Measurements from ENCODE around the gene GRID1.

GRID1 gene

GRCh38 chr10:86200269-86200668 is 166.3 kb downstream of the GRID1 start:
- Mint-ChIP-seq H3K4me1 (ENCODE audit: low read depth) (no peaks in the 10 kb centered on the region), H3K27ac (no peak overlapping the region), H3K9me3 (no peaks in the 10 kb centered on the region), H3K36me3 (ENCODE audit: low read depth) (no peaks in the 10 kb centered on the region), H3K27me3 (ENCODE audit: low read depth) (no peaks in the 10 kb centered on the region), H3K4me3 (no peak overlapping the region)

GRCh38 chr10:86199041-86199440 is 167.6 kb downstream of the GRID1 start:
- Mint-ChIP-seq H3K36me3 (ENCODE audit: low read depth) (no peaks in the 10 kb centered on the region), H3K9me3 (no peaks in the 10 kb centered on the region), H3K4me1 (ENCODE audit: low read depth) (no peaks in the 10 kb centered on the region), H3K27me3 (ENCODE audit: low read depth) (no peaks in the 10 kb centered on the region), H3K4me3 (no peak overlapping the region), H3K27ac (no peak overlapping the region)

DNA sequence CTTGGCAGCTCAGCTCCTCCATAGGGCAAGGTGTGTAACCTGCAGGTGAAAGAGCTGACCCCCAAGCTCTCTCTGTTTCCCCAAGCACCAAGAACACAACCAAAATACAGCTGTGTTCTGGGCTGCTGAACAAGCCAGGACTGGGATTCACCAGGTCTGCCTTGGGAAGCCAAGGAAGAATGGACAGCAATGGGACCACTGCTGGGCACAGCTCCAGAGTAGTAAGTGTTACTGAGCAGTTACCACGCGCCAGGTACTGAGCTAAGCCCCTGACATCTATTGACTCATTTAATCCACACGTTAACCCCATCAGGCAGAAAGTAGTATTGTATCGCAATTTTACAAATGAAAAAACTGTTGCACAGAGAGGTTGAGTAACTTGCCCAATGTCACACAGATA is 168.3 kb downstream of the GRID1 start:
- Mint-ChIP-seq H3K4me3 (no peak overlapping the region), H3K4me1 (ENCODE audit: low read depth) (no peaks in the 10 kb centered on the region)

DNA sequence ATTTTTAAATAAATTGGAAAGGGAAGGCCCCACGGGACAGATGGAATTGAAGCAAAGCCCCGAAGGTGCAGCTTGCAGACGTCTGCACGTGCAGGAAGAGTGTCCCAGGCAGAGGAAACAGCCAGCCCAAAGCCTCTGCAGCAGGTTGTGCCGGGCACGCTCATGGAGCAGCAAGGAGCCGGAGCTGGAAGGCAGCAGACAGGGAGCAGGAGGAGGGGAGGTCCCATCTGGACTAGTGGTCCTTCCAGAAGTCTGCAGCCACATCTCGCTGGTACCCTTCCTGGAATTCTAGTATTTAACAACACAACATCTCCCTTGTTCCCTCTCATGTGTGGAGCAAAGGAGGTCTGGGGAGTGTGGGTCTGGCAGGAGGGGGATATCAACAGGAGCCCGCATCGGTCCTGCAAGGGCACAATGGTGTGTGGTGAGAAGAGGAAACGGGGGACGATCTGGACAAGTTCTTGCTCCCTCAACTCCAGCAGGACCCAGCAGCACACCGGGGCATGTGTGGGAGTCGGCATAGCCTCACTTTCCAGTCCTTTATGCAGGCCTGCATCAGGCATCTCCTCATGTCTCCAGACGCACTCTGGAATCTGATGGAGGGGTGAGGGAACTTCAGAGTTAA is 169.3 kb downstream of the GRID1 start:
- H3K27ac Mint-ChIP-seq: no peak overlapping the region
- no peak overlapping the region for H3K4me3 Mint-ChIP-seq
- H3K9me3 Mint-ChIP-seq: no peaks in the 10 kb centered on the region
- H3K4me1 Mint-ChIP-seq (ENCODE audit: low read depth): no peaks in the 10 kb centered on the region
- H3K27me3 Mint-ChIP-seq (ENCODE audit: low read depth): no peaks in the 10 kb centered on the region
- no peaks in the 10 kb centered on the region for H3K36me3 Mint-ChIP-seq (ENCODE audit: low read depth)

More for the DNA sequence above, 168.3 kb downstream of the GRID1 start:
- H3K9me3 Mint-ChIP-seq: no peaks in the 10 kb centered on the region
- no peaks in the 10 kb centered on the region for H3K36me3 Mint-ChIP-seq (ENCODE audit: low read depth)
- H3K27me3 Mint-ChIP-seq (ENCODE audit: low read depth): no peaks in the 10 kb centered on the region
- H3K27ac Mint-ChIP-seq: no peak overlapping the region

GRCh38 chr10:86195521-86196157 is 171.0 kb downstream of the GRID1 start:
- H3K27ac Mint-ChIP-seq: no peak overlapping the region
- H3K27me3 Mint-ChIP-seq (ENCODE audit: low read depth): no peaks in the 10 kb centered on the region
- H3K9me3 Mint-ChIP-seq: no peaks in the 10 kb centered on the region
- no peak overlapping the region for H3K4me3 Mint-ChIP-seq
- H3K36me3 Mint-ChIP-seq (ENCODE audit: low read depth): no peaks in the 10 kb centered on the region
- H3K4me1 Mint-ChIP-seq (ENCODE audit: low read depth): no peaks in the 10 kb centered on the region

GRCh38 chr10:86194684-86195083 is 171.9 kb downstream of the GRID1 start:
- Mint-ChIP-seq H3K27me3 (ENCODE audit: low read depth) (no peaks in the 10 kb centered on the region), H3K4me1 (ENCODE audit: low read depth) (no peaks in the 10 kb centered on the region), H3K9me3 (no peaks in the 10 kb centered on the region), H3K27ac (no peak overlapping the region), H3K4me3 (no peak overlapping the region), H3K36me3 (ENCODE audit: low read depth) (no peaks in the 10 kb centered on the region)

DNA sequence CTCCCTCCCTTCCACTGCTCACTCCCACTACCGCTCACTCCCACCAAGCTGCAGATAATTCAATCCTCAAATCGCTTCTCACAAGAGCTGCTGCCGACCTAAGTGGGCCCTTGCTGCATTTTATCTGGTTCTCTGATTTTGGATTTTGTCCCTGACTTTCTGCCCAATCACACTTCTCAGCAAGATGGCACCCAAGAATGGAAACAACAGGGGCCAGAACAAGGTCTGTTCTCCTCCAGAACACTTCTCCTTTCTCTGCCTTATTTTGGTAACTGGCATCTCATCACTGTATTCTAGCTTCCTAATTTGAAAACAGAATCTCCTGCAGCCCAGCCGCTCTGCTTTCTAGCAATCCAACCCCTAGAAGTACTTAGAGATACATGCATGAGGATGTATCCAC is 172.8 kb downstream of the GRID1 start:
- Mint-ChIP-seq H3K36me3 (ENCODE audit: low read depth) (no peaks in the 10 kb centered on the region), H3K4me3 (no peak overlapping the region), H3K4me1 (ENCODE audit: low read depth) (no peaks in the 10 kb centered on the region), H3K9me3 (no peaks in the 10 kb centered on the region), H3K27ac (no peak overlapping the region), H3K27me3 (ENCODE audit: low read depth) (no peaks in the 10 kb centered on the region)

- no peaks in the 10 kb centered on the region for H3K36me3 Mint-ChIP-seq (ENCODE audit: low read depth)
- H3K27me3 Mint-ChIP-seq (ENCODE audit: low read depth): no peaks in the 10 kb centered on the region
- no peak overlapping the region for H3K27ac Mint-ChIP-seq
- no peaks in the 10 kb centered on the region for H3K9me3 Mint-ChIP-seq
- H3K4me1 Mint-ChIP-seq (ENCODE audit: low read depth): no peaks in the 10 kb centered on the region
- H3K4me3 Mint-ChIP-seq: no peak overlapping the region
Observed at GRCh38 chr10:86192691-86193090, 173.9 kb downstream of the GRID1 start.

GRCh38 chr10:86192147-86192546 is 174.4 kb downstream of the GRID1 start:
- Mint-ChIP-seq H3K27me3 (ENCODE audit: low read depth) (no peaks in the 10 kb centered on the region), H3K4me1 (ENCODE audit: low read depth) (no peaks in the 10 kb centered on the region), H3K9me3 (no peaks in the 10 kb centered on the region), H3K36me3 (ENCODE audit: low read depth) (no peaks in the 10 kb centered on the region), H3K27ac (no peak overlapping the region), H3K4me3 (no peak overlapping the region)

GRCh38 chr10:86191686-86192085 is 174.9 kb downstream of the GRID1 start:
- Mint-ChIP-seq H3K4me1 (ENCODE audit: low read depth) (no peaks in the 10 kb centered on the region), H3K27ac (no peak overlapping the region), H3K27me3 (ENCODE audit: low read depth) (no peaks in the 10 kb centered on the region), H3K9me3 (no peaks in the 10 kb centered on the region), H3K4me3 (no peak overlapping the region), H3K36me3 (ENCODE audit: low read depth) (no peaks in the 10 kb centered on the region)

DNA sequence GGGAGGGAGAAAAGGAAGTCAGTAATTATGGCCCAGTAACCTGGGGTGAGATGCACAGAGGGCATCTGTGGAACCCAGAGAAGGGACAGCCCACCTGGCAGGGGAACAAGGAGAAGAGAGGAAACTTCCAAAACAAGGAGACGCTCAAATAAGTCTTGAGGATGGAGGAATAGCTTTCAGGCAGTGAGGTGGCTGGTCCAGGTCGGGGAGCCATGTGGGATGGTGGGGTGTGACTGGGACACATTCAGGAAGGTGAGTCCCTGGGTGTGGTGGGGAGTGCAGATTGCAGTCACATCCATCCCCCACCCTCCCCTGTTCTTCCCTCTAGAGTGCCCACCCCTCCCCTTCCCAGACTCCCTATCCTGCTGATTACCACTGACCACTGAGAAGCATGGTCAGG is 175.4 kb downstream of the GRID1 start:
- Mint-ChIP-seq H3K27me3 (ENCODE audit: low read depth) (peaks cover 3% of the 10 kb centered on the region), H3K9me3 (no peaks in the 10 kb centered on the region), H3K27ac (no peak overlapping the region), H3K4me3 (no peak overlapping the region), H3K36me3 (ENCODE audit: low read depth) (no peaks in the 10 kb centered on the region), H3K4me1 (ENCODE audit: low read depth) (no peaks in the 10 kb centered on the region)

GRCh38 chr10:86190291-86190690 is 176.3 kb downstream of the GRID1 start:
- no peaks in the 10 kb centered on the region for H3K9me3 Mint-ChIP-seq
- H3K4me1 Mint-ChIP-seq (ENCODE audit: low read depth): no peaks in the 10 kb centered on the region
- H3K36me3 Mint-ChIP-seq (ENCODE audit: low read depth): no peaks in the 10 kb centered on the region
- H3K4me3 Mint-ChIP-seq: no peak overlapping the region
- H3K27me3 Mint-ChIP-seq (ENCODE audit: low read depth): peaks cover 10% of the 10 kb centered on the region
- no peak overlapping the region for H3K27ac Mint-ChIP-seq

DNA sequence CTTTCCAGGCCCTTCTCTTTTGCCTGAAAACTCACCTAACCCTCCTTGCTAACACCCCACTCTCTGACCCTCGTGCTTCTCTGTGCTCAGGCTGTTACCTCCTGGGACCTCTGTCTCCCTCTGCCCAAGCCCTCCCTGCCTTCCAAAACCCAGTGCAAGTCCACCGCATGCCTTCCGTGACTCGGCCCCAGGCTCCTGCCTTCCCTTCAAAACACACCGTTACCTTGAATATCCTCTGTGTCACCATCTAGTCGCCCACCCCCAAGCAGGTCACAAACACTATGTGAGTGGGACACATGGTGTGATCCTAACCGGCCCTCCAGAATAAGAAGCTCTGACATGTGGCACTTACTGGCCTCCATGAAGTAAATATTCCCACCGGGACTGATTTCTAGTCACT is 176.7 kb downstream of the GRID1 start:
- Mint-ChIP-seq H3K4me1 (ENCODE audit: low read depth) (no peaks in the 10 kb centered on the region), H3K27me3 (ENCODE audit: low read depth) (peaks cover 13% of the 10 kb centered on the region), H3K36me3 (ENCODE audit: low read depth) (no peaks in the 10 kb centered on the region), H3K4me3 (no peak overlapping the region), H3K9me3 (no peaks in the 10 kb centered on the region), H3K27ac (no peak overlapping the region)

- H3K9me3 Mint-ChIP-seq: no peaks in the 10 kb centered on the region
- H3K4me1 Mint-ChIP-seq (ENCODE audit: low read depth): no peaks in the 10 kb centered on the region
- H3K27me3 Mint-ChIP-seq (ENCODE audit: low read depth): peaks cover 13% of the 10 kb centered on the region
- no peak overlapping the region for H3K4me3 Mint-ChIP-seq
- no peak overlapping the region for H3K27ac Mint-ChIP-seq
- no peaks in the 10 kb centered on the region for H3K36me3 Mint-ChIP-seq (ENCODE audit: low read depth)
Observed at GRCh38 chr10:86188796-86189558, 177.6 kb downstream of the GRID1 start.

GRCh38 chr10:86188326-86188725 is 178.3 kb downstream of the GRID1 start:
- Mint-ChIP-seq H3K27ac (no peak overlapping the region), H3K4me3 (no peak overlapping the region), H3K27me3 (ENCODE audit: low read depth) (peaks cover 13% of the 10 kb centered on the region), H3K36me3 (ENCODE audit: low read depth) (no peaks in the 10 kb centered on the region), H3K4me1 (ENCODE audit: low read depth) (no peaks in the 10 kb centered on the region), H3K9me3 (no peaks in the 10 kb centered on the region)
